Neuron (in vitro differentiated cells): ENCODE results near the gene OR2A42.
"Not testable (repeated sequence)": the region's sequence is repeated elsewhere in the genome, so short reads cannot be mapped to it uniquely, and the experiment has no call there.

Experiments
- H2AFZ ChIP-seq: one replicate; pipeline ENCODE4 v1.6.1; 2013; ENCODE audit warnings: low read depth, mild to moderate bottlenecking, inconsistent platforms, low read length, moderate library complexity
- H3K27me3 ChIP-seq: one replicate; pipeline ENCODE4 v1.6.1; 2013; ENCODE audit warnings: low read length; ENCODE audit not compliant: insufficient read depth
- H3K36me3 ChIP-seq: one replicate; pipeline ENCODE4 v1.6.1; 2013; ENCODE audit warnings: low read length; ENCODE audit not compliant: insufficient read depth
- H3K4me1 ChIP-seq: one replicate; pipeline ENCODE4 v1.6.1; 2013; ENCODE audit warnings: low read length; ENCODE audit not compliant: insufficient read depth
- H3K4me3 ChIP-seq: 2 replicates; pipeline ENCODE4 v1.5.1; 2013; ENCODE audit warnings: mild to moderate bottlenecking, low read length, moderate library complexity
- H3K9me3 ChIP-seq: one replicate; pipeline ENCODE4 v1.6.1; 2013; ENCODE audit warnings: low read length

The OR2A42 gene

DNA sequence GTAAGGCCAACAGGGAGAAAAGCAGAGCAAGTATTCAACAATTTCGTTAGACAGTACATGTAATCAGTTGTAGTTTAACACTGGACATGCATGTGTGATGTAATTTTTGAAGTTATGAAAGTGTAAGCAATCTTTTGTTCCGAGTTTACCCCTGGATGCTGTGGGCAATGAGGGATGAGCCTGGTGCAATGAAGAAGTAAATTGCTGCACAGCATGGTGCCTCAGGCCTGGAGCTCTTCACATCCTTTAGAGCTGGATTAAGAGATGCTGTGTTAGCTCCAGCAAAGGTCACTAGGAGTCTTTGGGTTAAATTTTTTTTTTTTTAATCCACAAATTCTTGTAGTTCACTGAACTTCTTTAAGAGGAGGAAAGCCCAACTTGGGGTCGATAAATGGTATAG is 36.3 kb downstream of the OR2A42 start:
- H3K36me3 ChIP-seq, H3K4me1 ChIP-seq, H3K4me3 ChIP-seq, H3K27me3 ChIP-seq, H2AFZ ChIP-seq, H3K9me3 ChIP-seq: not testable (repeated sequence)

DNA sequence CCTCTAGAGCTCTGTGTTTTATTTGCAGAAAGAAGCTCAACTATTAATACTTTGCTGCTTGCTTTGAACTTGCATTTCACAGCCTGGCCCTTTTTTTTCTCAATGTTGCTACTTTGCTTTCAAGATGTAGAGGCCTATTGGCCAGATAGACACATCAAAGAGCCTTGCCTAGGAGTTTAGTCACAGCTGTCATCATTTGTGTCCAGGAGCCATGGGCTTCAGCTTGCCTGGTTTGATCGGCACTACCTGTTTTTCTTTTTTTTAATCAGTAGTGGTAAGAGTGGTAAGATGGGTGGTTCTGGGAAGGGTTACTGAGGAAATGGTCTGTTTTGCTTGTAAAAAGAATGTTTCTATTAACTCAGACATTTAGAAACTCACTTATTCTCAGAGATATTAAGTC is 37.4 kb downstream of the OR2A42 start:
- H3K9me3 ChIP-seq, H3K36me3 ChIP-seq, H3K4me1 ChIP-seq, H3K27me3 ChIP-seq, H2AFZ ChIP-seq, H3K4me3 ChIP-seq: not testable (repeated sequence)

DNA sequence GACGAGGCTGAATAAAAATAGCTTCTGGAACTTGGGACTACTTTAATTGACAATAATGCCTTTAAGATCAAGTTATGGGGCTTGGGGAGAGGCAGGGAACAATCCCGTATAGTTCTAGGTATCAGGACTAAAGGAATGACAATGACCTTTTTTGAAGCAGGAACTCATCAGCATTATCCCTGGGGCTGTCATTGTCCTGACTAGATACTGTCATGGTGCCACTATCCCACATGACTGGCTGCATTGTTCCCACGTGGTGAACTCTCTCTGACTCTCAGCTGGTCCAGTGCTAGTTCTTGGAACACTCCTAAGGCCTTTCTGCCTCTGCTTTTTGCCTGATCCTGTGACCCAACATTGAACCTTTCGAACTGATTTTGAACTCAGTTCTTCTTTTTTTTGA is 40.5 kb downstream of the OR2A42 start:
- H3K9me3 ChIP-seq, H3K36me3 ChIP-seq, H2AFZ ChIP-seq, H3K4me1 ChIP-seq, H3K27me3 ChIP-seq, H3K4me3 ChIP-seq: not testable (repeated sequence)

DNA sequence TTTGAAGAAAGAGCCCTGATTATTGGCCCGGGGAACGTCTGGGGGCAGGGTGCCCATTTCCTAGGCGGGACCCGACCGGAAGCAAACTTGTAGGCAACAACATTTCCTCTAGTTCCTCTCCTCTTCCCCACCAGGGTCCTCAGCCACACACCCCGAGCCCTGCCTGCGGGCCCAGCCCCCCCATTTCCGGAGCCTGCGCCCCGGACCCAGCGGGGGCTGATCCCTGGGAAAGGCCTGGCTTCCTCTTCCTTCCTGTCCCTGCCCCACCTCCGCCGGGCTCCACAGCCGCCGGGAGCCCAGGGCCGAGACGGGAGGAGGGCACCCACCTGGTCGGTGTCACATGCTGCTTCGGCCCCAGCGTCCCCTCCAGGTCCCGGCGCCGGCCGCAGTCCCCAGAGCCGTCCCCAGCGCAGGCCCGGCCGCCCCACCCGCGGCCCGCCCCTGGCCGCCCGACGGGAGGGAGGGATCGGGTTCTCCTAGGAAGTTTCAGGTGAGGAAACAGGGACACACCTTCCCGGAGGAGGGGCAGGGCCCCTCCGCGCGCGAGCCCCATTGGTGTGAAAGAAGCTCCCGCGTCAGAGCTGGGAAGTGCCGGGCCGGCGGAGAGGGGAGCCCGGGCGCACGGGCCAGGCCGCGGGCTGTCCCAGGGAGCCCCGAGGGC is 44.1 kb downstream of the OR2A42 start, which contains the start of gene ARHGEF35:
Gene ARHGEF35 (minus strand): TSS at position 622 of the 661 bp plus-strand sequence. CDS start 7,450 bp downstream, outside the sequence.
- H3K4me1 ChIP-seq, H3K4me3 ChIP-seq, H3K9me3 ChIP-seq, H3K36me3 ChIP-seq, H3K27me3 ChIP-seq, H2AFZ ChIP-seq: not testable (repeated sequence)

DNA sequence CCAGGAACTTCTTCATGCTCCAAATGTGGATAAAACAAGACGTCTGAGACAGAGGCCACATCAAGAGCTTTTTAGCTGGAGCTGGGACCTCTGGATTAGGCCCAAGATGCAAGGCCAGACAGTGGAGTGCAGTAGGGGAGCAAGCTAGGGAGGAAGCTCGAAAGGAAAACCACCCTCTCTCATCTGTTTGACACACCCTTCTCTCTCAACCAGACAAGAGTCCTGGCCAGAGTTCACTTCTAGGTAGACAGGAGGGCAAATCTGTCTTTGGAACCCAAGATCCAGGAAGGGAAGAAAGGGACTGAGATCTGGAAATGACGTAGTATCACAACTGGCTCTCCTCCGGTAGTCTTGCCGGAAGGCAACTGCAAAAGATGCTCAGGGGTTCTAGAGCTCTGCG is 45.0 kb downstream of the OR2A42 start:
- not testable (repeated sequence) for H3K4me1 ChIP-seq, H3K27me3 ChIP-seq, H2AFZ ChIP-seq, H3K4me3 ChIP-seq, H3K9me3 ChIP-seq, H3K36me3 ChIP-seq

DNA sequence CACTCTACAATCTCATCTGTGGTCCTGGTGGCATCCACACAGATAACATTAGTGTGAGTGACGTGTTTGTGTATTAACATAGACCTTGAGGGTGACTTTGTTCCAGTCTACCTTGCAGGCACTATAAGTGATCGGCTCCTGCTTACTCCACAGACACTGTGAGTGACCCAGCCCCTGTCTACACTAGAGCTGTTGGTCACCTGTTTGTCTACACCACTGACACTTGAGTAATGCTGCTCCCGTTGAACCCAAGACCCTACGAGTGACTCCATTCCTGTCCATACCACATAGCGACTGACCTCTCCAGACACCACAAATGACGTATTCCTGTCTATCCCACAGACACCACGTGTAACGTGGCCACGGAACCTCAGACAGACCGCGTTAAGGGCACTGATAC is 45.6 kb downstream of the OR2A42 start:
- not testable (repeated sequence) for H3K36me3 ChIP-seq, H3K9me3 ChIP-seq, H3K27me3 ChIP-seq, H3K4me1 ChIP-seq, H2AFZ ChIP-seq, H3K4me3 ChIP-seq

DNA sequence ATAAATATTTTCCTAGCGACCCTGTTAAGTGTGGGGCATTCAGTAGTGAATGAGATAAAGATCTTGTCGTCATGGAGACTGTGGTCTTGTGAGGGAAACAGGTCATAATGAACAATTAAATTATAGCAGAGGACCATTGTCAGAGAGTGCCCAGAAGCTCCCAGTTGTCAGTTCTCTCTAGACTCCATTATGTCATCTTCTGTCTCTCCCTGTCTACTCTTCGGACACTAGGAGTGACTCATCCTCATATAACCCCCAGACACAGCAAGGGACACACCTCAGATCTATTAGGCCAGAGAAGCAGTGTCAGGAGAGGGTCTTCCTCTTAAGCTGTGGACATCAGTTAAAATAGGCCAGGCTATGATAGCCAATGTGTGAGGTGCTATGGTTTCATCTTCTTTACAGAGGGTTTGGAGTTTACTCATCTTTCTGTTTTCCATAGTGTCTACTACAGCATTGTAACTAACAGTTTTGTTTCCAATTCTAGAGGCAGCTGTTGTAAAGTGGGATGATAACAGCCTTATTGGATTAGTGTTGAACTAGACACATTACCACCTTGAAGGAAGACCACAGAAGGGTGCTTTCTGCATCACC is 50.7 kb downstream of the OR2A42 start:
- H3K4me1 ChIP-seq, H3K36me3 ChIP-seq, H3K9me3 ChIP-seq, H3K4me3 ChIP-seq, H2AFZ ChIP-seq, H3K27me3 ChIP-seq: not testable (repeated sequence)

DNA sequence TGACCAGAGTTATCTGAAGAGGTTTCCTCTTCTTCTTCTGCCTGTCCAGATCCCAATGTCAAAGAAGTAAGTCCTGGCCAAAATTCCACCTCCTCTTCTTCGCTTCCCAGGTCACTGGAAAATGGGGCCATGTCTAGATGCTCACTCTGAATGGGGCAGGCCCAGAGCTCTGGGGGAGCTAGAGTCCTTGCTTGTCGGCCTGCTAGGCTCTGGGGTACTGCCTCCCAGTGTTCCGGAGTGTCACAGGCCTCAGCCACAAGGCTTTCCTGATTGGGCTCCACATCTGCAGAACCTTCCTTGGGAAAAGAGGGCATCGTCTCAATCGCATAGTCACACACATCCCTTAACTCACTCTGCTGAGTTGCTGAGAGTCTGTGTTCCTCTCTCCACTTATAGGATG is 51.6 kb downstream of the OR2A42 start:
- H3K36me3 ChIP-seq, H2AFZ ChIP-seq, H3K9me3 ChIP-seq, H3K4me1 ChIP-seq, H3K4me3 ChIP-seq, H3K27me3 ChIP-seq: not testable (repeated sequence)

DNA sequence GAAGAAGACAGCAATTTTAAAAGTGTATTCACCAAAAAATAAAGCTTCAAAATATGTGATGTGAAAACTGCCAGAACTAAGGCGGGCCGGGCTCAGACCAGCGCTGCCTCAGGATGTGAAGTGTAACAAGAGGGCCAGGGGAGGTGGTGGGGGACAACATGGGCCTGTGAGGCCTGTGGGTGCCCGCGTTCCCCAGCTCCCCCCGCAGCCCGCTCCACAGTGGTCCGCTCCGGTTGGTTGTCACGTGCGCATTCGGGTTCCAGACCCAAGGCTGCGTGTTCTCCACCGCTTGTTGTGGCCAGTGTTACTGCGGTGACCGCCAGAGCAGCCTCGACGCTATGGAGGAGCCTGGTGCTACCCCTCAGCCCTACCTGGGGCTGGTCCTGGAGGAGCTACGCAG is 56.2 kb downstream of the OR2A42 start, which contains the start of gene CTAGE4:
Gene CTAGE4 (plus strand): TSS at position 301 of the 400 bp plus-strand sequence. CDS start 38 bp downstream, at position 339.
- H3K36me3 ChIP-seq, H3K4me1 ChIP-seq, H3K9me3 ChIP-seq, H3K4me3 ChIP-seq, H2AFZ ChIP-seq, H3K27me3 ChIP-seq: not testable (repeated sequence)

DNA sequence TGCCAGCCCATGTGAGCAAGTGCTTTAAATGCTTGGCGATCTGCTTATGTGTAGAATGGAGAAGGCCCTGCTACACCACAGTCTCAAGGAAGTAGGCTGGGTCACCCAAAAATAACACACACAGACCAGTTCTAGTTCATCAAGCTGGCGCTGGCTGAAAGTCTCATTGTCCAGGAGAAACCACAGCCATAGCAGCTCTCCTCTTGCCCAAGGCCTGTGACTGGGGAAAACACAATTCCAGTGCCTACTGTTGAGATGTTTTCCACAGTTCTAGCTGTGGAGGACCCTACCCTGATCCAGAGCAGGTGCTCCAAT is 60.3 kb downstream of the OR2A42 start:
- H3K4me3 ChIP-seq, H3K36me3 ChIP-seq: not testable (repeated sequence)

DNA sequence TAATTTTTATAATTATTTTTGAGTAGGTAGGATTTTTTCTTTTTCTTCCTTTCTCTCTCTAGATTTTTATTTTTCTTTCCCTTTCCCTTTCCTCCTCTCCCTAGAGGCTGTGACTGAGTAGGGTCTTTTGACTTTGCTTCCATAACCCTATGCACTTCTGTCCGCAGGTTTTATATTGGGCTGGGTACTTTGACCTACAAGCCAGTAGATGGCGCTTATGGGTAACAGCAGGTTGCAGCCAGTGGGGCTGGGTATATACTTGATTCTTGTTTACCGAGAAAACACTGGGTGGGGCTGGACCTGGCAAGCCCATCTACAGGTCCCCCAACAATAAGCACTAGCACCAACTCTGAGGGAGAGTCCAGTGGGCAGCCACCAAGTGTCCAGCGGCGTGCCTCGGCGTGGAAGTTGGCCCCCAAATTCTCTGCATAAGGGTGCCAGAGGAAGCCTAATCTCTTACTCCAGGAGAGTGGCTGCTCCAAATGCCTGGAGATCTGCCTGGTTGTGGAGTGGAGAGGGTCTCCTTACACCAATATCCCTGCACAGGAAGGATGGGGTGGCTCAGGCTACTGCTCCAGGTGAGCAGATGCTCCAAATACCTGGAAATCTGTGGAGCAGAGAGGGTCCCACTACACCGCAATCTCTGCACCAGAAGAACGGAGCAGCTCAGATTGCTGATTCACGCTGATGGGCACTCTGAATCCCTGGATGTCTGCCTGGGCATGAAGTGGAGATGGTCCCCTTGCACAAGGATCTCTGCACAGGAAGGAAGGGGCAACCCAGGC is 60.8 kb downstream of the OR2A42 start:
- H3K36me3 ChIP-seq, H3K4me3 ChIP-seq, H3K4me1 ChIP-seq, H3K27me3 ChIP-seq, H2AFZ ChIP-seq, H3K9me3 ChIP-seq: not testable (repeated sequence)

More for the DNA sequence above, 60.3 kb downstream of the OR2A42 start:
- H3K4me1 ChIP-seq, H3K27me3 ChIP-seq, H2AFZ ChIP-seq, H3K9me3 ChIP-seq: not testable (repeated sequence)
